H9 (cell line): ENCODE results near the gene TFAM. TPM values are rescaled to one million over a fixed set of nuclear protein-coding genes. Genes with fewer than 3 reads are reported as not detected.

Source experiments
- DNase-seq: peaks from one replicate; pipeline ENCODE4 v3.0.0-alpha.2; 2017
- H2AFZ ChIP-seq: one replicate; pipeline ENCODE4 v1.6.1; 2013; ENCODE audit warnings: mild to moderate bottlenecking, low read length, control low read depth, moderate library complexity
- H2AK5ac ChIP-seq: 2 replicates; pipeline ENCODE4 v1.6.1; 2013; ENCODE audit warnings: low read length, control low read depth, mixed read lengths; ENCODE audit not compliant: insufficient read length
- H2BK120ac ChIP-seq: one replicate; pipeline ENCODE4 v1.6.1; 2013; ENCODE audit warnings: low read depth, mild to moderate bottlenecking, low read length, control low read depth, inconsistent platforms; ENCODE audit not compliant: poor library complexity, severe bottlenecking
- H2BK12ac ChIP-seq: 2 replicates; pipeline ENCODE4 v1.6.1; 2013; ENCODE audit warnings: low read length, control low read depth, mixed read lengths, low read depth; ENCODE audit not compliant: insufficient read length
- H2BK15ac ChIP-seq: 2 replicates; pipeline ENCODE4 v1.6.1; 2013; ENCODE audit warnings: low read depth, low read length, control low read depth
- H2BK20ac ChIP-seq: one replicate; pipeline ENCODE4 v1.6.1; 2013; ENCODE audit warnings: low read depth, mild to moderate bottlenecking, low read length, control low read depth, inconsistent platforms; ENCODE audit not compliant: poor library complexity, severe bottlenecking
- H2BK5ac ChIP-seq: 2 replicates; pipeline ENCODE4 v1.6.1; 2013; ENCODE audit warnings: low read length, control low read depth, mixed read lengths; ENCODE audit not compliant: insufficient read length
- H3K14ac ChIP-seq: 2 replicates; pipeline ENCODE4 v1.6.1; 2013; ENCODE audit warnings: low read length, control low read depth; ENCODE audit not compliant: insufficient read depth
- H3K18ac ChIP-seq: 2 replicates; pipeline ENCODE4 v1.6.1; 2013; ENCODE audit warnings: low read depth, mild to moderate bottlenecking, mixed read lengths, low read length, control low read depth; ENCODE audit not compliant: insufficient read length
- H3K23ac ChIP-seq: 2 replicates; pipeline ENCODE4 v1.6.1; 2013; ENCODE audit warnings: low read length, control low read depth, mixed read lengths, low read depth; ENCODE audit not compliant: insufficient read length
- H3K23me2 ChIP-seq: 2 replicates; pipeline ENCODE4 v1.6.1; 2013; ENCODE audit warnings: low read depth, mild to moderate bottlenecking, mixed read lengths, low read length, control low read depth; ENCODE audit not compliant: insufficient read length, poor library complexity, severe bottlenecking
- H3K27ac ChIP-seq: 2 replicates; pipeline ENCODE4 v1.5.1; 2013; ENCODE audit warnings: low read length, control low read depth, mixed read lengths, low read depth; ENCODE audit not compliant: insufficient read length
- H3K27me3 ChIP-seq: 2 replicates; pipeline ENCODE4 v1.6.1; 2013; ENCODE audit warnings: low read length, control low read depth, inconsistent platforms; ENCODE audit not compliant: insufficient read depth
- H3K4ac ChIP-seq: 2 replicates; pipeline ENCODE4 v1.6.1; 2013; ENCODE audit warnings: low read depth, mild to moderate bottlenecking, control low read depth, inconsistent platforms, low read length, moderate library complexity
- H3K4me1 ChIP-seq: 2 replicates; pipeline ENCODE4 v1.6.1; 2013; ENCODE audit warnings: low read length, control low read depth, inconsistent platforms; ENCODE audit not compliant: insufficient read depth
- H3K4me2 ChIP-seq: 2 replicates; pipeline ENCODE4 v1.6.1; 2013; ENCODE audit warnings: low read length, control low read depth, mixed read lengths; ENCODE audit not compliant: insufficient read length, insufficient read depth
- H3K56ac ChIP-seq: 2 replicates; pipeline ENCODE4 v1.6.1; 2013; ENCODE audit warnings: low read depth, mild to moderate bottlenecking, mixed read lengths, low read length, control low read depth; ENCODE audit not compliant: insufficient read length
- H3K79me1 ChIP-seq: 2 replicates; pipeline ENCODE4 v1.6.1; 2013; ENCODE audit warnings: low read depth, mild to moderate bottlenecking, moderate library complexity, low read length, control low read depth, inconsistent platforms; ENCODE audit not compliant: insufficient read depth, poor library complexity, severe bottlenecking
- H3K79me2 ChIP-seq: 2 replicates; pipeline ENCODE4 v1.6.1; 2013; ENCODE audit warnings: low read length, control low read depth, inconsistent platforms; ENCODE audit not compliant: insufficient read depth
- H3K9ac ChIP-seq: 2 replicates; pipeline ENCODE4 v1.6.1; 2013; ENCODE audit warnings: low read length, control low read depth, mixed read lengths; ENCODE audit not compliant: insufficient read length; ENCODE audit errors: extremely low read depth
- H3K9me3 ChIP-seq: one replicate; pipeline ENCODE4 v1.6.1; 2013; ENCODE audit warnings: low read depth, low read length, inconsistent platforms; ENCODE audit not compliant: control insufficient read depth
- H3T11ph ChIP-seq: one replicate; pipeline ENCODE4 v1.6.1; 2013; ENCODE audit warnings: mild to moderate bottlenecking, low read length, control low read depth, inconsistent platforms
- H4K20me1 ChIP-seq: one replicate; pipeline ENCODE4 v1.6.1; 2013; ENCODE audit not compliant: control insufficient read depth, insufficient read length, insufficient read depth
- H4K5ac ChIP-seq: 2 replicates; pipeline ENCODE4 v1.6.1; 2013; ENCODE audit warnings: low read depth, mild to moderate bottlenecking, mixed read lengths, low read length, control low read depth; ENCODE audit not compliant: insufficient read length
- H4K8ac ChIP-seq: replicated peaks from 2 replicates; pipeline ENCODE4 v1.6.1; 2013; ENCODE audit warnings: low read length, control low read depth, mixed read lengths, low read depth; ENCODE audit not compliant: insufficient read length
- H4K91ac ChIP-seq: 2 replicates; pipeline ENCODE4 v1.6.1; 2013; ENCODE audit warnings: low read depth, mild to moderate bottlenecking, moderate library complexity, mixed read lengths, low read length, control low read depth; ENCODE audit not compliant: insufficient read length
- H3K27ac Mint-ChIP-seq, 3 experiments: 2 replicates in 2 of 3; 3 replicates in 1 of 3; pipeline ENCODE4 v1.8.0; 2020 to 2021; ENCODE audit warnings: mixed read lengths in 3 of 3, mild to moderate bottlenecking in 1 of 3, moderate library complexity in 1 of 3
- H3K27me3 Mint-ChIP-seq: 2 replicates; pipeline ENCODE4 v1.8.0; 2021; ENCODE audit warnings: low read depth, mild to moderate bottlenecking, moderate library complexity, mixed read lengths
- H3K36me3 Mint-ChIP-seq, 3 experiments: 2 replicates in 2 of 3; 3 replicates in 1 of 3; pipeline ENCODE4 v1.8.0; 2020 to 2021; ENCODE audit warnings: low read depth in 3 of 3, mixed read lengths in 3 of 3; ENCODE audit not compliant: insufficient read depth in 1 of 3
- H3K4me1 Mint-ChIP-seq, 2 experiments: 2 replicates each; pipeline ENCODE4 v1.8.0; 2020; ENCODE audit warnings: mixed read lengths in 2 of 2
- H3K4me3 Mint-ChIP-seq, 2 experiments: 2 replicates in 1 of 2; 3 replicates in 1 of 2; pipeline ENCODE4 v1.8.0; 2020 to 2021; ENCODE audit warnings: mild to moderate bottlenecking in 2 of 2, mixed read lengths in 2 of 2, moderate library complexity in 1 of 2
- H3K9me3 Mint-ChIP-seq, 2 experiments: 2 replicates in 1 of 2; 3 replicates in 1 of 2; pipeline ENCODE4 v1.8.0; 2020; ENCODE audit warnings: mild to moderate bottlenecking in 2 of 2, mixed read lengths in 2 of 2, moderate library complexity in 1 of 2
- CTCF ChIP-seq: fragments of 200-600 bp; sonication (generic); conservative IDR thresholded peaks from 3 replicates; pipeline ENCODE4 v1.8.0; 2021; ENCODE audit warnings: antibody characterized with exemption, mild to moderate bottlenecking
- WGBS: extraction: QIAGEN DNeasy Blood & Tissue Kit; methylation state at CpG from one replicate; pipeline ENCODE4 v1.1.7; 2013; ENCODE audit warnings: missing lambda C conversion rate, low lambda C conversion rate, mixed read lengths; ENCODE audit not compliant: insufficient read length; ENCODE audit errors: extremely low coverage; 5-methylcytosine and 5-hydroxymethylcytosine counted together
- total RNA-seq: library from RNA; stranded (reverse); gene quantifications from 2 replicates; pipeline ENCODE4 v1.2.1, GENCODE V29; 2021

TFAM gene
- total RNA-seq, 1 experiment from 2014 or later, result 144 TPM

GRCh38 chr10:58399410-58399809, 14.2 kb downstream of the TFAM start:
- H3K56ac ChIP-seq, result no peak overlapping the region
- H2BK20ac ChIP-seq, result no peak overlapping the region
- no peak overlapping the region for H2BK12ac ChIP-seq
- no peak overlapping the region for H3K27ac ChIP-seq
- H3K9me3 Mint-ChIP-seq, result no peaks in the 10 kb centered on the region; a peak in 1 of 5 replicates
- H3K36me3 Mint-ChIP-seq, result peaks cover 8 to 32% (median 29%) of the 10 kb centered on the region in 3 experiments; a peak in 6 of 7 replicates
- H3K4me3 Mint-ChIP-seq, result no peak overlapping the region
- H3K27me3 ChIP-seq, result no peaks in the 10 kb centered on the region
- no peaks in the 10 kb centered on the region for H3K79me1 ChIP-seq
- H2BK15ac ChIP-seq, result no peak overlapping the region
- H4K20me1 ChIP-seq, result no peaks in the 10 kb centered on the region
- no CpG with 5 or more reads among the region's 4 CpGs for WGBS
- H3K4me1 Mint-ChIP-seq, result no peaks in the 10 kb centered on the region
- H2BK5ac ChIP-seq, result no peak overlapping the region
- H2BK120ac ChIP-seq, result no peak overlapping the region
- no peaks in the 10 kb centered on the region for H3K9me3 ChIP-seq
- H2AK5ac ChIP-seq, result no peak overlapping the region
- no peak overlapping the region for H3K14ac ChIP-seq
- H3K79me2 ChIP-seq, result no peaks in the 10 kb centered on the region
- H3K4me1 ChIP-seq, result no peaks in the 10 kb centered on the region
- TF ChIP-seq CTCF, result no peak
- no peak overlapping the region for H3K18ac ChIP-seq
- H4K5ac ChIP-seq, result no peak overlapping the region
- H3K4me2 ChIP-seq, result no peak overlapping the region
- no peak overlapping the region for H4K91ac ChIP-seq
- no peaks in the 10 kb centered on the region for H3K23me2 ChIP-seq
- H3K27me3 Mint-ChIP-seq, result no peaks in the 10 kb centered on the region
- no peak overlapping the region for H3K4ac ChIP-seq
- H3T11ph ChIP-seq, result no peak overlapping the region
- no peak overlapping the region for H3K23ac ChIP-seq
- 0 out of 7 replicates have a peak overlapping the region, but pooled peaks of 1 of the 3 experiments have one; percentile 17 for H3K27ac Mint-ChIP-seq
- H4K8ac ChIP-seq, result no peak overlapping the region
- H3K9ac ChIP-seq, result no peak overlapping the region
- no peak overlapping the region for H2AFZ ChIP-seq
- DNase-seq, result no peak
